ENCODE measurements around the gene COQ6. TPM values are rescaled to one million over a fixed set of nuclear protein-coding genes. Genes with fewer than 3 reads are reported as not detected.
"Not testable (repeated sequence)": the region's sequence is repeated elsewhere in the genome, so short reads cannot be mapped to it uniquely, and the experiment has no call there.

The COQ6 gene
- 31.4 TPM for total RNA-seq

DNA sequence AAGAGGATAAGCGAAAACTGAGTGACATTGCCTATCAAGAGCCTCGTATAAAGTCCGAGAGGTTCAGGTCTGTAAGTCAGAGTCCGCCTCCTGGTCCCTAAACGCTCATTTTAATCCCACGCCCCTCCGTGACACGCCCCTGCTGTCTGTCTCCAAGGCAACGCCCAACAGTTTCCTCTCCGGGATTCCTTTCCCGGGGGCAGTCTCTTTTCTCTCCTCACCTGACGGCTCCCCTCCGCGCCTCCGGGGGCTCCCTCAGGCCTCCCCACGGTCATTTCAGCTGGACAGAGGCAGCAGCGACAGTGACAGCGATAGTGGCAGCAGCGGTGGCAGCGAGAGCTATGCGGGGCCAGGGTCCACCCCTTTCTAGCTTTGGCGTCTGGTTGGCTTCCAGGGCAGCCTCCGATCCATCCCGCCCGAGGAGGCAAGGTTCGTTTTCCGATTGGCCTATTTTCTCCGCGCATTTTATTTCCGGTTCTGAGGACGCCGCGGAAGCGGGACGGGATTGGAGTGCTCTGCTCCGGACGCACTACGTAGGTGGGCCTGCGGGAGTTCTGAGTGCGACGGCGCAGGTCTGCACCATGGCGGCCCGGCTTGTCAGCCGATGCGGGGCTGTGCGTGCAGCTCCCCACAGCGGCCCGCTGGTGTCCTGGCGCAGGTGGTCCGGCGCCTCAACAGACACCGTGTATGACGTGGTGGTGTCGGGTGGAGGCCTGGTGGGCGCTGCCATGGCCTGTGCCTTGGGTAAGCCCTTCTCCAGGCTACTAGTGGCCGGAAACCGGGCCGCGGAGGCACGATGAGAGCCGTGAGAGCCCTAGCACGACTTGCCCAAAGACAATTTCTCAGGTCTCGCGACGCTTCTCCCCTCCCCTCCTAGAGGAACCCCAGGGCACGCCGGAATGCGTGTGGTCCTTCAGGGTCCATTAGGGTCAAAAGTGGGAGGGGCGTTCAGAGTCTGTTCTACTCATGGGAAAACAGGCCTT is at the start of gene COQ6, which contains the start of gene FAM161B:
Gene COQ6, plus strand, starts transcription at position 551 of the 983 bp plus-strand sequence. Its CDS starts 31 bp downstream, at position 582.
Gene FAM161B, minus strand, starts transcription at position 343 of the 983 bp plus-strand sequence. Its CDS starts 68 bp downstream, at position 275.
- peak; percentile 96 for DNase-seq (ENCODE audit: low spot score)

GRCh38 chr14:73903028-73903427 is 47.1 kb upstream of the COQ6 start:
- DNase-seq (ENCODE audit: low spot score) = no peak

DNA sequence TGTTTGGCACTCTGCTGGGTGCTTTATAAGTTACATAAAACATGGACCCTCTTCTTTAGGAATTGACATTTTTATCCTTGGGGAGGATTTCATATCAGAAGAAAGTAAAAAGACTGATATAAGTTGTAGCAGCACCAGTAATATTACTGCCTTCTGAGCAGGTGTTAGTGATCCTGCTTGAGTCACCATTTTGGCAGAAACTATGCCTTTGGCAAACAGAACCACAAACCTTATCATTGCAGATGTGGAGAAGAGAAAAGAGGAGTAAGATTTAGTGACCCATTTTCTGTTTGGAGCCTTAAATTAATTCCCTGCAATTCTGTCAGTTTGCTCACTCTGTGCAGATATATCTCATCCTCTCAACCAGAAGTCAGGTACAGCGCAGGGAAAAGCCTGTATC is 40.4 kb upstream of the COQ6 start:
- no peak for DNase-seq (ENCODE audit: low spot score)

GRCh38 chr14:73913256-73913655 is 36.8 kb upstream of the COQ6 start:
- no peak for DNase-seq (ENCODE audit: low spot score)

GRCh38 chr14:73916324-73916723 is 33.8 kb upstream of the COQ6 start:
- no peak for DNase-seq (ENCODE audit: low spot score)

DNA sequence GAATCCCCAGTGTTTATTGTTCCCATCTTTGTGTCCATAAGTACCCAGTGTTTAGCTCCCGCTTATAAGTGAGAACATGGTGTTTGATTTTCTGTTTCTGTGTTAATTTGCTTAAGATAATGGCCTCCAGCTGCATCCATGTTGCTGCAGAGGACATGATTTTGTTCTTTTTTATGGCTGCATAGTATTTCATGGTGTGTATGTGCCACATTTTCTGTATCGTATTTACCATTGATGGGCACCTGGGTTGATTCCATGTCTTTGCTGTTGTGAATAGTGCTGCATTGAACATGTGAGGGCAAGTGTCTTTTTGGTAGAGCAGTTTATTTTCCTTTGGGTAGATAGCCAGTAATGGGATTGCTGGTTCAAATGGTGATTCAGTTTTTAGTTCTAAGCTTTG is 30.6 kb upstream of the COQ6 start:
- not testable (repeated sequence) for DNase-seq (ENCODE audit: low spot score)

- no peak for DNase-seq (ENCODE audit: low spot score)
These were observed 25.8 kb upstream of the COQ6 start for GRCh38 chr14:73924337-73924736.

GRCh38 chr14:73935666-73936065 is 14.4 kb upstream of the COQ6 start:
- no peak for DNase-seq (ENCODE audit: low spot score)

DNA sequence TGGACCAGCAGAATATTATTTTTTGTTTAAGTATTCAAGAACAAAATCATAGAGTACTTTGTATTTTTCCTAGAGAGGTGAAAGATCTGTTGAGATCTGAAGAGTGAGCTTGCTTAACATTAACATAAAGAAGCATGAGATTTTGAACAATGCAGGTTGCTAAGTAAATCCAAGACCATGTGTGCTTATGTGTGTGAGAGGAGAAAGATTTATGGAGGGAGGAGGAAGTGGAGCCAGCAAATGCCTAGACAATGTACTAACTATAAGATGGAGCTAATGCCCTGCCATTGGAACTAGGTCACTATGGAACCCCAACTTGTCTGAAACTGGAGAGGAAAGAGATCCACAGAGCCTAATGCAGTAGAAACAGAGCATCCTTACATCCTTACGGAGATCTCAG is 13.6 kb upstream of the COQ6 start:
- no peak for DNase-seq (ENCODE audit: low spot score)

GRCh38 chr14:73937012-73937411 is 13.1 kb upstream of the COQ6 start:
- no peak for DNase-seq (ENCODE audit: low spot score)

DNA sequence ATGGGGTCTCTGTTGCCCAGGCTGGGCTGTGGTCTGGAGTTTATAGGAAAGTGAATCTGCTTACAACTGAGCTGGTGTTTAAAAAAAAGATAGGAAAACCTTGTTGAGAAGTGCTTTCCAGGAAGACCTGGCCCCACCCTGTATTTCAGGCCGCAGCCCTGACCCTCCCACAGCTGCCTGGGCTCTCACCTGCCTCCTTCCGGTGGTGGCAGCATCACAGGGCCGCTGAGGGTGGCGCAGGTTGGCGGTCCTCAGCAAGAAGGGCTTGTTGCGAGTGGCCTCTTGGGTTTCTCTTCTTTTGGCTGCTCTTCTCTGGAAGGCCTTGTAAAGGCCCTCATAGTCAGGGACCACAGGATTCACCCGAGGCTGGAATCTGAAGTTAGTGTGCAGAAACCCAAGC is 7.9 kb upstream of the COQ6 start:
- no peak for DNase-seq (ENCODE audit: low spot score)

- DNase-seq (ENCODE audit: low spot score) = peak; percentile 60
These were observed 7.0 kb upstream of the COQ6 start for GRCh38 chr14:73943083-73943482.

GRCh38 chr14:73944432-73945158 is 5.5 kb upstream of the COQ6 start:
- DNase-seq (ENCODE audit: low spot score) = no peak

DNA sequence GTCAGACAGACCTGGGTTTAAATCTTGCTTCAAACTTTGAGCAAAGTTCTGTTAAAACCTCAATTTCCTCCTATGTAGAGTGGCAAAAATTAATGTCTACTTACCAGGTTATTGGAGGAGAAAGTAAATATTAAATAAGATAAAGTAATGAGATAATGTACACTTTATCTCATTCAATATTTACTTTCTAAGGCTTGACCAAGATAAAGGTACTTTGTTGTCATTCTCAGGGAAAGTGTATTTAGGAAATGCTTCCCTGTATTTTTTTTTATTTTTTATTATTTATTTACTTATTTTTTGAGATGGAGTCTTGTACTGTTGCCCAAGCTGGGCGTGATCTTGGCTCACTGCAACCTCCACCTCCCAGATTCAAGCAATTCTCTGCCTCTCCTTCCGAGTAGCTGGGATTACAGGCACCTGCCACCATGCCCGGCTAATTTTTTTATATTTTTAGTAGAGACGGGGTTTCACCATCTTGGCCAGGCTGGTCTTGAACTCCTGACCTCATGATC is 4.9 kb upstream of the COQ6 start:
- DNase-seq (ENCODE audit: low spot score) = no peak

DNA sequence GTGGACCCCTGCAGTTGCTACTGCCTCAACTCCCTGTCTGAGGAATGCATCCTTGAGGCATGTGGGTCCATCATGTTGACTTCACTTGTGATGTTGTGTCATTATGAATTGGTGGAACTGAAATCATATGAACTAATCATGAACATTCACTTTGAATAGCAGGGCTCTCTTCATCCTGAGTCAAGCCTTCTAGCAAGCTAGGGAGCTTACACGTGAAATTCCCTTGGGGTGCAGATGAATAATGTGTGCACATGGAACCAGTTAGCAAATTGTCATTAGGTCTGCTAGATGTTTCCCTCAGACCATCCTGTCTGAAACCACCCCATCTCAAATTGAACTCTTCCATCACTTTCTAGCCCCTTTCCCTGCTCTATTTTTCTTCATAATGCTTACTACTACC is 3.6 kb downstream of the COQ6 start:
- DNase-seq (ENCODE audit: low spot score) = no peak

- no peak for DNase-seq (ENCODE audit: low spot score)
These were observed 5.6 kb downstream of the COQ6 start for GRCh38 chr14:73955674-73956073.

DNA sequence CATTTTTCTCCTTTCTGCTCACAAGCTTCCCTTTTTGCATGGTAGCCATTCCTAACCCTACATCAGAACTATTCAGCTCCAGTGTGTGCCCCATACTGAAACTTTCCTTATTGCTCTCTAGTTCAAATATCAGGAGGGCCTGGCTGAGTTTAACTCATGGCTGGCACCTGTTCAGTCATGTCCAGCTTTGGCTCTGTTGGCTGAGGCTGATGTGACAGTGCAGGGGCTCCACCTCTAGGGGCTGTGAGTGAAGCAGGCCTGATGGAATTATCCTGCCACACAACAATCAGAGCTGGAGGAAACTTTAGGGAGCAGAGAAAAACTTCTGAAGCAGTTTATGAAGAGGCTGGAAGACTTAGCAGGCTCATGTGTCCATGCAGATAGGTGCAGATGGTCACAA is 8.5 kb downstream of the COQ6 start:
- DNase-seq (ENCODE audit: low spot score) = no peak

GRCh38 chr14:73961192-73961591 is 11.1 kb downstream of the COQ6 start:
- no peak for DNase-seq (ENCODE audit: low spot score)

DNA sequence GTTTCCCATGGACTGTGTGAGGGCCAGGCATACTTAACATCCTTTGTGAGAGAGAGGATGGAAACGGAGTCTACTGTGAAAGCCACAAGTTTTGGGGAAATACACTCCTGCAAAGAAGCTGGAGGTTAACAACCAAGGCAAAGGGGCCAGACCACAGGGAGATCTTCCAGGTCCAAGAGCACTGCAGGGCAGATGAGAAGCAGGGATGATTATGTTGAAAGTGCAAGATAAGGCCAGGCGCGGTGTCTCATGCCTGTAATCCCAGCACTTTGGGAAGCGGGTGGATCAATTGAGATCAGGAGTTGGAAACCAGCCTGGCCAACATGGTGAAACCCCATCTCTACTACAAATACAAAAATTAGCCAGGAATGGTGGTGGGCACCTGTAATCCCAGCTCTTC is 15.1 kb downstream of the COQ6 start:
- DNase-seq (ENCODE audit: low spot score) = no peak

DNA sequence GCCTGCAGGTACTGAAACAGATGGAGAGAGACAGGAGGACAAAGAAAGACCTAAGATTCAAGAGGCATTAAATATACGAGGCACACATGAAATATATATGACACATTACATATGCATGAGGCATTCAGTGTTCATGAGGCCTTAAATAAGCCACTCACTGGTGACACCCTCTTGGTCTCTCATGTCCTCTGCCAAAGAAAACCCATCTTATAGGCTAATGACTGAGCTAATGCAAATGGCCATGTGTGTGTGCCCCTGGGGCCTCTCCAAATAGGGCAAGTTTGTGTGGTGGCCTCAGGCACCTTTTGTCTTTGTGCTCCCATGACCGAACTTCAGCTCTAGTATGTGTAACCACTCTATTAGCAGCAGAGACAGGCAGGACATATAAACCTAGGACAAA is 18.8 kb downstream of the COQ6 start:
- no peak for DNase-seq (ENCODE audit: low spot score)

DNA sequence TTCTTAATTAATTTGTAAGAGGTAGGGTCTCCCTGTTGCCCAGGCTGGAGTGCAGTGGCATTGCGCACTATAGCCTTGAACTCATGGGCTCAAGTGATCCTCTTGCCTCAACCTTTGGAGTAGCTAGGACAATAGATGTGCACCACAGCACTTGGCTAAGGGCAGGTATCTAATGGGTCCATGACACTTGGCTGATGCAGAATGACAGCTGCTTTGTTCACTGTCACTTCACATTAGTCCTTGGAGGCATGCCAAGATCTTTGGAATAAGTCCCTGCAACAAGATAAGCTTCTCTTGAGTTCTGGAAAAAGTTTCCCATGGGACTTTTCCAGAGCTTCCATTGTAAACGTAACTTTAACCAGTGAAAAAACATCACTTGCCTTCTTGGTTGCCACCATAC is 23.4 kb downstream of the COQ6 start:
- no peak for DNase-seq (ENCODE audit: low spot score)

DNA sequence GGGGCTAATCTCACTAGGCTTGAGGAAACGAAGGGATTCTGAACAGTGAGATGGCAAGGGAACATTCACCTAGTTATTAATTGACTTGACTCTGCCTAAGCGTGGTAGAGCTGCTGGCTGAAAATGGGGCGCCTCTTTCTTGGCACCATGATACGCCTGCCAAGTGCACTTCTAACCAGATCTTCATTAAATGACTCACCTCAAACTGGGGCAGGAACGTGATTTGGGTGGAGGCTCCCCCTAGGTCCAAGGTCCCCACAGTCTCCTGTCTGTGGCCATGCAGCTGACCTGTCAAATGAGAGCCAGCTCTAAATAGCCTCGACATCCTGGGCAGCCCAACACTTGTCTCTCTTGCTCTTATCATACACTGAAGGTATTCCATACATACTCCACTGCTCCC is 26.0 kb downstream of the COQ6 start:
- DNase-seq (ENCODE audit: low spot score) = no peak

GRCh38 chr14:73977896-73978295 is 27.8 kb downstream of the COQ6 start:
- DNase-seq (ENCODE audit: low spot score) = no peak

Measured in ureter (tissue), 1 donor.